HG02642 (cell line): Measurements from ENCODE around the gene BTC.
"Not testable (repeated sequence)": the region's sequence is repeated elsewhere in the genome, so short reads cannot be mapped to it uniquely, and the experiment has no call there.

Experiments
- ATAC-seq: cut with Tn5 transposase; IDR thresholded peaks from one replicate; pipeline ENCODE4 v1.9.1; 2021; ENCODE audit warnings: mild to moderate bottlenecking; ENCODE audit not compliant: unreplicated experiment, poor library complexity

Gene BTC

GRCh38 chr4:74794382-74795010 lies at the start of gene BTC:
BTC (minus strand) TSS chr4:74794523; CDS start chr4:74794325, 198 bp downstream.
- ATAC-seq: peak; percentile 53

- no peak for ATAC-seq
Measured at GRCh38 chr4:74840936-74841509, 46.7 kb upstream of the BTC start.

- ATAC-seq: no peak
Measured at GRCh38 chr4:74838746-74839370, 44.5 kb upstream of the BTC start.

GRCh38 chr4:74830928-74831327 lies 36.6 kb upstream of the BTC start:
- ATAC-seq: no peak

GRCh38 chr4:74823194-74823593 lies 28.9 kb upstream of the BTC start:
- peak; percentile 63 for ATAC-seq

DNA sequence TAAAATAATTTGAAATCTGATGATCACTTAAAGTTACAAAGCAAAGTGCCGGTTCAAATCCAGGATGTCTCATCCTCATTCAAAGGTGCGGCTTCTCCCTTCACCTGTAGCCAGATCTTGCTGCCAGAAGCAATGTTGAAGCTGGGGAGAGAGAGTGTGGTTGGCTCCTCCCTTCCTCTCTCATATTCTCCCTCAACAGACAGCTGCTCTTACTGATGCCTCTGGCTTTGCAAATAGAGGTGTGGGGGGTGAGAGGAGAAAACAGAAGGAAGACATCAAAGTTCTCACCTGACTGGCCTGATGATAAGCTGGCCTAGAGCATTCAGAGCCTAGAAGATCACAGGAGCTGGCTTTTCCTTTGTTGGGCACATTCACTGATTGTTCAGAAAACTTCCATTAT lies 28.3 kb upstream of the BTC start:
- ATAC-seq: no peak

- ATAC-seq: no peak
Measured at GRCh38 chr4:74821541-74821940, 27.2 kb upstream of the BTC start.

- ATAC-seq: no peak
Measured at GRCh38 chr4:74814052-74814451, 19.7 kb upstream of the BTC start.

DNA sequence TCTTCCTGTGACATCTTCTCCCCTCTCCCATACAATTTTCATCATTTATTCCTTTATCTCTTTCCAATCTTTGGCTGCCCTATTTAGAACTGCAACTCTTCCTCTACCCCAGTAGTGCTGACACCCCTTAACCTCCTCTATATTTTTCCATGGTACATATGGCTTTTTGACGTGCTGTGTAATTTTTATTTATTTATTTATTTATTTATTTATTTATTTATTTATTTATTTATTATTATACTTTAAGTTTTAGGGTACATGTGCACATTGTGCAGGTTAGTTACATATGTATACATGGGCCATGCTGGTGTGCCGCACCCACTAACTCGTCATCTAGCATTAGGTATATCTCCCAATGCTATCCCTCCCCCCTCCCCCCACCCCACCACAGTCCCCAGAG lies 17.7 kb upstream of the BTC start:
- ATAC-seq: not testable (repeated sequence)

GRCh38 chr4:74805601-74806000 lies 11.3 kb upstream of the BTC start:
- no peak for ATAC-seq

DNA sequence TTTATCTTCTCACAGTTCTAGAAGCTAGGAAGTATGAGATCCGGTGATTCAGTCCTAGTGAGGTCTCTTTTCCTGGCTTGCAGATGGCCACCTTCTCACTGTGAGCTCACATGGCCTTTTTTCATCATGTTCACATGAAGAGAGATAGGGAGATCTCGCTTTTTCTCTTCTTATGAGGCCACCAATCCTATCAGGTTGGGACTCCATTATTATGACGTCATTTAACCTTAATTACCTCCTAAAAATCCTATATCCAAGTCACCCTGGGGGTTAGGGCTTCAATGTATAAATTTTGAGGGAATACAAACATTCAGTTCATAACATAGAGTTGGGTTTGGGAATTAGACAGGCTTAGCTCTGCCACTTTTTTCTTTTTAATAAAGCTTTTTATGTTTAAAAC lies 6.0 kb upstream of the BTC start:
- no peak for ATAC-seq

DNA sequence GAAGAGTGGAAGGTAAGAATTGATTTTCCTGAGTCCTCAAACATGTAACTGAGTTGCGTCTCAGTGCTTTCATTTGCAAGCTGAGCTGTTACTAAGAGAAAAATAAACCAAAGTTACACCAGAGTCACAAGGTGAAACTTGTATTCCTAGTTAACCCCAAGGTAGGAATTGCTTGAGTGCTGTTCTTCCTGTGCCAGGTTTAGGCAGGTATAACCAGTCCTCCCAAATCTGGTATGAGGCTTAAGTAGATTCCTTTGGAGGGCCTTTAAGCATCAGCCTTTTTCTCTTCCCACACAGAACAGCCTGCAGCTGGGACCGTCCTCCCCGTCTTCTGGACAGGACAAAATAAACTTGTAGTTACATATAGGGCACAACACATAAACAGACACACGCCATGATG lies 2.3 kb upstream of the BTC start:
- ATAC-seq: no peak

GRCh38 chr4:74793757-74794381 lies 454 bp downstream of the BTC start:
- peak; percentile 64 for ATAC-seq

- no peak for ATAC-seq
Measured at GRCh38 chr4:74790652-74791051, 3.7 kb downstream of the BTC start.

- no peak for ATAC-seq
Measured at GRCh38 chr4:74789518-74789917, 4.8 kb downstream of the BTC start.

GRCh38 chr4:74777531-74777930 lies 16.8 kb downstream of the BTC start:
- no peak for ATAC-seq

GRCh38 chr4:74772783-74773182 lies 21.5 kb downstream of the BTC start:
- no peak for ATAC-seq

GRCh38 chr4:74772106-74772505 lies 22.2 kb downstream of the BTC start:
- no peak for ATAC-seq

GRCh38 chr4:74770226-74770910 lies 24.0 kb downstream of the BTC start:
- no peak for ATAC-seq

DNA sequence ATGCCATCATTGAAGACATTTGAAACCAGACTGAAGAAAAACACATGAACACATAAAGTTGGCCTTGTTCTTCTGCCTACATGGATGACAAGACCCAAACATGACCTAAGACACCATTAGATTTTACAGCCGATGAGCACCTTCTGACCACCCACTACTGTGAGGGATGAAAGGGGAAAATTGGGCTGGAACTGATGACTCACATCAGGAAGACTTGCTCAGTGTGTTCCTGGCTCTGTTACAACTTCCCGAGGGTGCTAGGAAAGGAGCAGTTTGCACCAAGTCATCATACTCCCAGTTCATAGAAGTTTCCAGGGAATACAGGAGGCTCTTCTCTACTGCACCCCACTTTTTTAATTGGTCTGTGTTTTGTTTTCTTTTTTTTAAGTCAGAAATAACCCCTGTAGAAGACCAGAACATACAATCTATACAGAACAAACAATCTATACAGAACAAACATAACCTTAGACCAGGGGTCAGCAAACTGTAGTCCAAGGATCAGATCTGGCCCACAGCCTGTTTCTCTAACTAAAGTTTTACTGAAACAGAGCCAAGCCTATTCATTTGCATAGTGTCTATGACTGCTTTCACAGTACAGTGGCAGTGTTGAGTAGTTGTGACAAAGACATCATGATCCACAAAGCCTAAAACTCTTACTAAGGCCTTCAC lies 25.3 kb downstream of the BTC start:
- no peak for ATAC-seq
